T1000 (cell line): ENCODE results near the gene FBXL4.
"Not testable (repeated sequence)": the region's sequence is repeated elsewhere in the genome, so short reads cannot be mapped to it uniquely, and the experiment has no call there.

ENCODE experiments used
- DNase-seq: peaks from one replicate; lab custom pipeline; 2025; ENCODE audit warnings: mixed read lengths; lab: John Stamatoyannopoulos, UW

Gene FBXL4

GRCh38 chr6:98945311-98946115 is 2.2 kb downstream of the FBXL4 start:
- no peak for DNase-seq

- no peak for DNase-seq
Measured at GRCh38 chr6:98944598-98945081, 3.1 kb downstream of the FBXL4 start.

GRCh38 chr6:98944168-98944567 is 3.6 kb downstream of the FBXL4 start:
- no peak for DNase-seq

GRCh38 chr6:98942263-98942803 is 5.4 kb downstream of the FBXL4 start:
- DNase-seq = no peak

- DNase-seq = no peak
Measured at GRCh38 chr6:98941319-98941718, 6.4 kb downstream of the FBXL4 start.

GRCh38 chr6:98937351-98937750 is 10.4 kb downstream of the FBXL4 start:
- DNase-seq = no peak

- DNase-seq = no peak
Measured at GRCh38 chr6:98932381-98932780, 15.4 kb downstream of the FBXL4 start.

- DNase-seq = no peak
Measured at GRCh38 chr6:98931696-98932095, 16.1 kb downstream of the FBXL4 start.

GRCh38 chr6:98929498-98930060 is 18.2 kb downstream of the FBXL4 start:
- no peak for DNase-seq

- no peak for DNase-seq
Measured at GRCh38 chr6:98928688-98929087, 19.1 kb downstream of the FBXL4 start.

GRCh38 chr6:98927534-98927933 is 20.2 kb downstream of the FBXL4 start:
- no peak for DNase-seq

GRCh38 chr6:98925831-98926230 is 21.9 kb downstream of the FBXL4 start:
- DNase-seq = no peak

GRCh38 chr6:98924647-98925046 is 23.1 kb downstream of the FBXL4 start:
- no peak for DNase-seq

- no peak for DNase-seq
Measured at GRCh38 chr6:98920904-98921431, 26.8 kb downstream of the FBXL4 start.

- DNase-seq = not testable (repeated sequence)
Measured at GRCh38 chr6:98910946-98911345, 36.8 kb downstream of the FBXL4 start.

GRCh38 chr6:98909236-98909635 is 38.5 kb downstream of the FBXL4 start:
- no peak for DNase-seq

- DNase-seq = not testable (repeated sequence)
Measured at GRCh38 chr6:98906342-98906741, 41.4 kb downstream of the FBXL4 start.

GRCh38 chr6:98905759-98906158 is 42.0 kb downstream of the FBXL4 start:
- no peak for DNase-seq

- DNase-seq = no peak
Measured at GRCh38 chr6:98904096-98904495, 43.6 kb downstream of the FBXL4 start.

- DNase-seq = no peak
Measured at GRCh38 chr6:98900706-98901105, 47.0 kb downstream of the FBXL4 start.

- no peak for DNase-seq
Measured at GRCh38 chr6:98894810-98895209, 52.9 kb downstream of the FBXL4 start.

- DNase-seq = no peak
Measured at GRCh38 chr6:98887650-98888049, 60.1 kb downstream of the FBXL4 start.

- DNase-seq = no peak
Measured at GRCh38 chr6:98885330-98885729, 62.4 kb downstream of the FBXL4 start.
